Endothelial cell (in vitro differentiated cells): ENCODE data around the gene SSPN. TPM values are rescaled to one million over a fixed set of nuclear protein-coding genes. Genes with fewer than 3 reads are reported as not detected.

ENCODE experiments used
- DNase-seq: peaks from one replicate; pipeline ENCODE4 v3.0.0; 2021; ENCODE audit warnings: low spot score
- H3K27ac Mint-ChIP-seq: one replicate; pipeline ENCODE4 v1.8.0; 2021; ENCODE audit warnings: mixed read lengths, inconsistent platforms; ENCODE audit not compliant: unreplicated experiment
- H3K27me3 Mint-ChIP-seq: one replicate; pipeline ENCODE4 v1.8.0; 2021; ENCODE audit warnings: mild to moderate bottlenecking, moderate library complexity, mixed read lengths, inconsistent platforms; ENCODE audit not compliant: unreplicated experiment
- H3K36me3 Mint-ChIP-seq: one replicate; pipeline ENCODE4 v1.8.0; 2021; ENCODE audit warnings: mild to moderate bottlenecking, low read depth, mixed read lengths, inconsistent platforms; ENCODE audit not compliant: unreplicated experiment
- H3K4me1 Mint-ChIP-seq: one replicate; pipeline ENCODE4 v1.8.0; 2021; ENCODE audit warnings: mild to moderate bottlenecking, mixed read lengths, inconsistent platforms; ENCODE audit not compliant: unreplicated experiment
- H3K4me3 Mint-ChIP-seq: one replicate; pipeline ENCODE4 v1.8.0; 2021; ENCODE audit warnings: mild to moderate bottlenecking, mixed read lengths, inconsistent platforms; ENCODE audit not compliant: unreplicated experiment
- H3K9me3 Mint-ChIP-seq: one replicate; pipeline ENCODE4 v1.8.0; 2021; ENCODE audit warnings: mixed read lengths, inconsistent platforms; ENCODE audit not compliant: unreplicated experiment
- CTCF ChIP-seq: fragments of 200-600 bp; sonication (generic); IDR thresholded peaks from one replicate; pipeline ENCODE4 v1.5.0; 2021; ENCODE audit warnings: antibody characterized with exemption; ENCODE audit not compliant: unreplicated experiment
- total RNA-seq: library from RNA; stranded (reverse); fragmentation: NEBNext Ultra II Directional; extraction: Animal tissue kit (Norgen Biotek cat#: 25700); gene quantifications from one replicate; pipeline ENCODE4 v1.2.1, GENCODE V29; 2021; ENCODE audit not compliant: unreplicated experiment

SSPN gene
- total RNA-seq, 1 donor from 2014 or later: 2.7 TPM

GRCh38 chr12:26252946-26253345, 57.6 kb downstream of the SSPN start:
- Mint-ChIP-seq H3K4me1 (no peaks in the 10 kb centered on the region), H3K9me3 (peaks cover 4% of the 10 kb centered on the region), H3K36me3 (peaks cover 12% of the 10 kb centered on the region), H3K27ac (no peak overlapping the region), H3K4me3 (no peak overlapping the region), H3K27me3 (peaks cover 3% of the 10 kb centered on the region)
- no peak for DNase-seq
- TF ChIP-seq CTCF: no peak

- H3K4me1 Mint-ChIP-seq: no peaks in the 10 kb centered on the region
- H3K4me3 Mint-ChIP-seq: no peak overlapping the region
- no peak overlapping the region for H3K27ac Mint-ChIP-seq
- no peak for TF ChIP-seq CTCF
- H3K9me3 Mint-ChIP-seq: peaks cover 4% of the 10 kb centered on the region
- no peak for DNase-seq
- peaks cover 5% of the 10 kb centered on the region for H3K36me3 Mint-ChIP-seq
- H3K27me3 Mint-ChIP-seq: peaks cover 5% of the 10 kb centered on the region
These were observed 60.7 kb downstream of the SSPN start for GRCh38 chr12:26255893-26256645.

GRCh38 chr12:26264215-26264838, 69.0 kb downstream of the SSPN start:
- Mint-ChIP-seq H3K36me3 (no peaks in the 10 kb centered on the region), H3K4me1 (no peaks in the 10 kb centered on the region), H3K9me3 (no peaks in the 10 kb centered on the region), H3K27ac (no peak overlapping the region), H3K4me3 (no peak overlapping the region), H3K27me3 (no peaks in the 10 kb centered on the region)
- DNase-seq: no peak
- TF ChIP-seq CTCF: no peak

GRCh38 chr12:26265606-26266005, 70.2 kb downstream of the SSPN start:
- H3K36me3 Mint-ChIP-seq: no peaks in the 10 kb centered on the region
- H3K27ac Mint-ChIP-seq: no peak overlapping the region
- no peak overlapping the region for H3K4me3 Mint-ChIP-seq

More at GRCh38 chr12:26265606-26266005, 70.2 kb downstream of the SSPN start:
- no peaks in the 10 kb centered on the region for H3K27me3 Mint-ChIP-seq
- no peak for TF ChIP-seq CTCF
- no peaks in the 10 kb centered on the region for H3K4me1 Mint-ChIP-seq
- H3K9me3 Mint-ChIP-seq: no peaks in the 10 kb centered on the region
- no peak for DNase-seq
